GM15510 (cell line): ENCODE measurements around the gene CIAO2A.

Experiments used
- POLR2A ChIP-seq: IDR thresholded peaks from 3 replicates; pipeline ENCODE4 v1.6.1; 2011; ENCODE audit warnings: borderline replicate concordance; ENCODE audit not compliant: insufficient read length; ENCODE audit errors: extremely low read depth

The CIAO2A gene

GRCh38 chr15:64093627-64094417 is at the start of gene CIAO2A:
CIAO2A (minus strand) TSS chr15:64093838; CDS start chr15:64093768, 70 bp downstream.
- peak; percentile 71 for TF ChIP-seq POLR2A

GRCh38 chr15:64143276-64143675 is 49.6 kb upstream of the CIAO2A start:
- no peak for TF ChIP-seq POLR2A

DNA sequence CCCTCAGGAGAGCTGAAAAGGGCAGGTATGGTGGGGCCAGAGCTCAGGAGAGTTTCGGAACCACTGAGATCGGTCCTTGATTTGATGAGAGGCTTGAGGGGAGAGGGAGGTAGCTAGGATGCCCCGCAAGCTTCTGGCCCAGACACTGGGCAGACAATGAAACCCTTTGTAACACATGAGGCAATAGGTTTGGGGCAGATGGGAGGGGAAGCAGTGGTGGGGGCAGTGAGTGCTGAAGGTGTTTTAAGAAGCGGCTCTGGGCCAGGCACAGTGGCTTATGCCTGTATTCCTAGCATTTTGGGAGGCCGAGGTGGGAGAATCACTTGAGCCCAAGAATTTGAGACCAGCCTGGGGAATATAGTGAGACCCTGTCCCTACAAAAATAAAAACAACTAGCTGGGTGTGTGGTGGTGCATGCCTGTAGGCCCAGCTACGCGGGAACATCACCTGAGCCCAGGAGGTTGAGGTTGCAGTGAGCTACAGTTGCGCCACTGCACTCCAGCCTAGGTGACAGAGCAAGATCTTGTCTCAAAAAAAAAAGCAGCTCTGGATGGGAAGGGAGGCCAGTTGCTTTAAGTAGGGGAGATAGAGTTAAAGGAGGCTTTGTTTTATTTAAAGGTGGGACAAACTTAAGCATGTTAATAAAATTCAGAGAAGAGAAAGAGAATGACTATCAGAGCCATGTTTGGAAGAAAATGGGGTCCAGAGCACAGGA is 48.3 kb upstream of the CIAO2A start:
- TF ChIP-seq POLR2A = no peak

GRCh38 chr15:64138331-64138941 is 44.8 kb upstream of the CIAO2A start:
- no peak for TF ChIP-seq POLR2A

GRCh38 chr15:64137226-64137833 is 43.7 kb upstream of the CIAO2A start:
- no peak for TF ChIP-seq POLR2A

GRCh38 chr15:64136347-64136746 is 42.7 kb upstream of the CIAO2A start:
- no peak for TF ChIP-seq POLR2A

- TF ChIP-seq POLR2A = no peak
Observed at GRCh38 chr15:64134345-64134829, 40.7 kb upstream of the CIAO2A start.

- TF ChIP-seq POLR2A = no peak
Observed at GRCh38 chr15:64133623-64134344, 40.1 kb upstream of the CIAO2A start.

DNA sequence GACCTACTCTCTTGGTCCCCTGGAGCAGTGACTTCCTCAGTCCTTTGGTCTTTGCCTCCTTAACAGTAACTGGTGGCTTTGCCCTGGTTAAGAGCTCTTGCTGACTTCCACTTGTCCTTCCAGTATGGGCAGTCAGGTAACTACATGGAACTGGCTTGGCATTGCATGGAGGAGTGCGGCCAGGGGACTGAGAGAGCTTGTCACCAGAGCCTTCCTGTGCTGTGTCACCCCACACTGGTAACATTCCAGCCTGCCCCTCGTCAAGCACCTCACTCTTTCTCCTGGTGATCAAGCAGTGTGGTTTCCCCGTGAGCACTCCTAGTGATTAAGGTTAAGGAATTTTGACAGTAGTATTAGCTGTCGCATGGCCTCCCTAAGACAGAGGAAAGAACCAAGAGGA is 38.6 kb upstream of the CIAO2A start:
- no peak for TF ChIP-seq POLR2A

DNA sequence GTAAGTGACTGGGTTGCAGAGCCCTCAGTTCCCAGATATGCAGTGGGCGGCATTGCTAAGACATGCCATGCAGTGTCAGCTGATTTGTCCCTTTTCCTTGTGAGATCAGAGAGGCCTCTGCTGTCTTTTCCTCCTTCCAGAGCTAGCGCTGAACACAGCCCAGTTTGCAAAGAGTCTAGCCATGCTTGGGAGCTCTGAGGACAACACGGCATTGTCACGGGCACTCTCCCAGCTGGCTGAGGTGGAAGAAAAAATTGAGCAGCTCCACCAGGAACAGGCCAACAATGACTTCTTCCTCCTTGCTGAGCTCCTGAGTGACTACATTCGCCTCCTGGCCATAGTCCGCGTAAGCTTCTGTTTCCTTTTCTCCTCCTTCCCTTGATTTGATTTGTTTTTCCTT is 37.9 kb upstream of the CIAO2A start:
- TF ChIP-seq POLR2A = no peak

GRCh38 chr15:64130159-64130558 is 36.5 kb upstream of the CIAO2A start:
- no peak for TF ChIP-seq POLR2A

- no peak for TF ChIP-seq POLR2A
Observed at GRCh38 chr15:64127521-64128270, 34.1 kb upstream of the CIAO2A start.

GRCh38 chr15:64125978-64126377 is 32.3 kb upstream of the CIAO2A start:
- TF ChIP-seq POLR2A = no peak

DNA sequence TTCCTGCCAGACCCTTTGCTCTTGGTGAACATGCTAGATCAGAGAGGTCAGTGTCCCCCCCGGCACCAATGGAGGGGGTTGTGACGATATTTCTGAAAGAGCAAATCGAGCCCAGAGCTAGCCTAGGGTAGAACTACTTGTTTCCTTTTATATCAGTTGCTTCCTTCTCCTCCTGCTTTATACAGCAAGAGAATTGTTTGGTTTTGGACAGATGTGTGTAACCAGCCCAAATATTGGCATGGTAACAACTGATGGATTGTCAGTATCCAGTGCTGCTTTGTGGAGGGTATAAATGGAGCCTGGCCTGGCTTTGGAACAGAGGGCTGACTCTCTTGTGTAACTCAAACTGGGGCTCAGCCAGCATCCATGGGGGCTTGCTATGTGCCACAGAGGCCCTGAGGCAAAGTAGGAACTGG is 29.3 kb upstream of the CIAO2A start:
- no peak for TF ChIP-seq POLR2A

DNA sequence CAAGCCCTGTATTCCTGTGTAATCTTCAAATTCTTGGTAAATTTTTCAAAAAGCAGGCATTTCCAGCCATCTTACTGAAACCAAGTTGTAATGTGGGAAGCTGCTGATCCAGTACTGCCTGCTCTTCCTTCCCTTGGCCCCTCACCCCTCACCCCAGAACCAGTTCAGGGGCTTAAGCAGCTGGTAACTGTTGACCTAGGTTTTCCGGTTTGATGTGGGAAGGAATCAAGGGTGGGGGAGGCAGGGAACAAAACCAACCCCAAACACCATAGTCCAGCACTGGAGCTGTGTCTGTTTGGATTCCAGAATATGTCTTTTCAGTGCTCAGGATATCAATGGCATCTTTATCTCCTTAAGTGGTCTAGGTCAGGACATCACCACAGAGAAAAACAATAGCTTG is 28.8 kb upstream of the CIAO2A start:
- TF ChIP-seq POLR2A = no peak

GRCh38 chr15:64121614-64122013 is 28.0 kb upstream of the CIAO2A start:
- no peak for TF ChIP-seq POLR2A
